NCI-H1105 (cell line): ENCODE data around the gene SLC6A17.

Experiments
- DNase-seq: peaks from one replicate; lab custom pipeline; 2025; lab: John Stamatoyannopoulos, UW

Gene SLC6A17

DNA sequence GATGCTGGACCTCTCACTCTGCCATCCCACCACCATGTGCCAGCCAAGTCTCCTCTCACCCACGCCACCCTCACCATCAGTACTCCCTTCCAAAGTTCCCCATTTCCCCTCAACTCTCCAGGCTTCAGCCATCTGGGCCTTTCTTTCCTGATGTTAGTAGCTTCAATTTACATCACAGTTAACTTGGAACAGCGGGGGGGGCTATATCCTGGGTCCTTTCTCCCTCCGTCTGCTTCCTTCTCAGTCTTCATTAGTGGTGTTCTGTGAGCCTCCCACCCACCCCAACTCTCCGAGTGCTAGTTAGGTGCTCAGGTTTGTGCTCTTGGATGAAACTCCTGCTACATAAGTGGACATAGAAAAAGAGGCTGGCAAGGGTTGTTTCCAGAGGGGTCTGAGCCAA lies 91.8 kb downstream of the SLC6A17 start:
- no peak for DNase-seq

GRCh38 chr1:110242731-110243130 lies 92.4 kb downstream of the SLC6A17 start:
- DNase-seq, result no peak

DNA sequence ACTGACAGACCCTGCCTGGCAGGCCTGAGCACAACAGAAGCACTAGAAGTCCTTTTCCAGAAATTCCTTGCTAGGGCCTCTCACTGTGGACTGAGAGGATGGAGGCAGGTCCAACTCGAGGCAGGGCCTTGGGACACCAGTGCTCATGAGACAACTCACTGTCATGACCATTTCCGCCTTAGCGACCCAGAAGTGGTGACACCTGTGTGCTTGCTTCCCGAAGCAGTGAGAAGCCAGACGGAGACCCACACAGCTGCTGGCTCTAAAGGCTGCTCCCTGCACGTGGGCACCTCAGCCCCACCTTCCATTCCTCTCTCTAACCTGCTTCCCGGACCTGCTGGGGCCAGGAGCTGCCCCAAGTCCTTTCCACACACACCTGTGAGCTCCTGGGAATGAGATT lies 92.9 kb downstream of the SLC6A17 start:
- DNase-seq, result no peak

- DNase-seq, result no peak
These were observed 93.3 kb downstream of the SLC6A17 start for GRCh38 chr1:110243574-110243973.

DNA sequence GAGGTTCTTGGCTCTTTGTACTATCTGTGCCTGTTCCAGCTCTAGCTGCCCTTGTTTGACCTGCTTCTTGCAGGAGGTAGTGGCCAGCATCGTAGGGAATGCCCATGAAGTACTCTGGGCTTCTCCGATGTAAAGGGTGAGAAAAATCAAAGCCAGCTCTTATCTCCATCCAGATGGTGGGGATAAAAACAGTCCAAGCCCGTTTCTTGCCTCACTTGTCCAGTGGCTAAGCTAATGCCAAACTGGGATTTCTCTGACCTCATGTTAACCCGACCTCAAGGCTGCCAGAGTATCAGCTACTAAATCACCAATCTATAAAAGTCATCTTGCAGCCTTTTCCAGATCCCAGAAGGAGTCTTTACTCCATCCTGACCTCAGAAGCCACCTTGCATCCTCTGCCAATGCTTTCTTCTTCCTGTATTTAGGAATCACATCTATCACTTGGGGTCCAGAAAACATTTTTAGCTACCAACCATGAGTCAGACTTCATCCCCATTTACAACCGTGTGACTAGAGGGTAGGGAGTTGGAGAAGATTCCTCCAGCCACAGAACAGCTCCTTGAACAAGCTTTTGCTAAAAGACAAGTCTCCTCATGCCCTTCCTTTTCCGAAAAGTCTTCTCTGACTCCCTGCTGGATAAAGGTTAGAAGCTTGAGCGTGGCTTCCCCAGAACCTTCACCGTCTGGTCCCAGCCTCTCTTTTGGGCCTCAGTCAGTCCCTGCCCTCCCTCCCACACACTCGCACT lies 95.8 kb downstream of the SLC6A17 start:
- no peak for DNase-seq

DNA sequence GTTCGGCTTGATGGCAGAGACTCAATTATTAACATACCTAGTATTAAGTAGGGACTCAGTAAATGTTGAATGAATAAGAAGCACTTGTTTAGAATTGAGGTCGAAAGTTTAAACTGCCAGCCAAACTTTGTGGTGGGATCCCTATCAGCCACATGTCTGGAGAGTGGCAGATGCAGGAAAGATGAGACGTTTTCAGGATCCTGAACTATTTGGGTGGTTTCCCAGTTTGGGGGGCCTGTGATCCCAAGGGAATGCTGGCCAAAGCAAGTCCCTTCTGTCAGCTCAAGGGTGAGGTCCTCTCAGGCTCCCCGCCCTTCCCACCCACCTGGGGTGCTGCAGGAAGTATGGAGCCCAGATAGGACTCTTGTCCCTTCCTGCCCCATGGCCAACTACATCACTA lies 98.5 kb downstream of the SLC6A17 start:
- DNase-seq, result no peak

DNA sequence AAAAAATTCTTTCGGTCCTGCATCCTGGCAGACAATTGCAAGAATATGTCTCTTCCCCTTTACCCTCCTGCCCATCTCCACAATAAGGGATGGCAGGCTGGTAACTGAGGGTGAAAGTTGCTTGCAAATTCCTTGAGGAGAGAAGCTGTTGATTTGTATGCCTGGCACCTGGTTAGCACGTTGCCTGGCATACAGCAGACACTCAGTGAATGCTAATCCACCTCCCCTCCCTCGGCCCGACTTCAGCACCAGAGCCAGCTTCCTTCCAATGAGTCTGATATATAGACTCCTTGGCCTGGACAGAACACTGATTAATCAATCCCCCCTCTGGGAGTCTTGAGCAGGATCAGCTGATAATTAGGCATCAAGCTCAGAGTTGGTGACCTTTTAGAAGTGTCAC lies 99.0 kb downstream of the SLC6A17 start:
- no peak for DNase-seq

DNA sequence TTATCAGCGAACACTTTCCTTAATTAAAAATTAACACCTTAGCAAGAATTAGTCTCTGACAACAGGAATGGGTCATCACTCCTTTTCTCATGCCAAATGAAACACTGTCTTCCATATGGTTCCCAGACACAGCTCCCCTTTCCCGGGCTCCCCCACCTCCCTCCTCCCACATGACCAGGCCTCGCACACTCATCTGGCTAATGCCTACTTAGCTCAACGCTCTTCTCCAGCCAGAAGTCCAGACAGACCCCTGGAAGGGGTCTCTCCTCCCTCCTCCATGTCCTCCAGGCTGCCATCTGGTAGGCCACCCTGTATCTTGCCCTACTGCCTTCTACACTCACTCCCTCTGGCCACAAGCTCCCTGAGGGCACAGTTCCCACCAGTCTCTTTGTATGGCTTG lies 99.7 kb downstream of the SLC6A17 start:
- no peak for DNase-seq

GRCh38 chr1:110250749-110251148 lies 100.5 kb downstream of the SLC6A17 start:
- DNase-seq, result no peak
